NCI-H146 (cell line): ENCODE measurements around the gene UTP11.
A peak's percentile ranks its signal among the peaks of the same experiment; 100 is the strongest.
"Not testable (repeated sequence)": the region's sequence is repeated elsewhere in the genome, so short reads cannot be mapped to it uniquely, and the experiment has no call there.

ENCODE experiments used
- DNase-seq: peaks from one replicate; lab custom pipeline; 2025; lab: John Stamatoyannopoulos, UW

The UTP11 gene

GRCh38 chr1:38027201-38028104 lies 14.9 kb downstream of the UTP11 start:
- no peak for DNase-seq

- DNase-seq = no peak
Measured at GRCh38 chr1:38028105-38028591, 15.6 kb downstream of the UTP11 start.

GRCh38 chr1:38028671-38029070 lies 16.1 kb downstream of the UTP11 start:
- DNase-seq = no peak

DNA sequence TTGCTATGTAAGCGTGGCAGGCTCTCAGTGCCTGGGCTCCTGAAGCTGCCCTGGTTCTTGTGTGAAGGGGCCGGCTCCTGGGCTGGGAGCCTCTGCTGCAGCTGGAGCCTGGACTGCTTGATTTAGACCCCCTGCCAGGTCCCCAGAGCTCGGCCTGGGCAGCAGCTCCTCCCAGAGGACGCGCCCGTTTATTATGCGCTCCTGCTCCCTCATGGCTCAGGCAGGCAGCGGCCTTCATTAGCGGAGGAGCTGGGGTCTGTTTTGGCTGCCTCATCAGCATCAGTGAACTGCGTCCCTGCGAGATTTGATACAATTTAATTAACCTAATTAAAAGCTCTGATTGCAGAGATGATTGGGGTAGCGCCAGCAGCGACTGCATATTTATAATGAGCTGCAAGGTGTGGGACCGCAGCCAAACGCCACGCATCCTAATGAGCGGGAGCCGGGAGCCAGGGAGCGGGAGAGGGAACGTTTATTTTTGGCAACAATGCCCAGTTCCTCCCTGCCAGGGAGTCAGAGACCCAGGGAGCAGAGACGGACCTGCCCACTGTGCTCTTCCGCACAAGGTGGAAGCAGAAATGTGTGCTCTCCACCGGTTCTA lies 16.6 kb downstream of the UTP11 start:
- DNase-seq = peak; percentile 77

DNA sequence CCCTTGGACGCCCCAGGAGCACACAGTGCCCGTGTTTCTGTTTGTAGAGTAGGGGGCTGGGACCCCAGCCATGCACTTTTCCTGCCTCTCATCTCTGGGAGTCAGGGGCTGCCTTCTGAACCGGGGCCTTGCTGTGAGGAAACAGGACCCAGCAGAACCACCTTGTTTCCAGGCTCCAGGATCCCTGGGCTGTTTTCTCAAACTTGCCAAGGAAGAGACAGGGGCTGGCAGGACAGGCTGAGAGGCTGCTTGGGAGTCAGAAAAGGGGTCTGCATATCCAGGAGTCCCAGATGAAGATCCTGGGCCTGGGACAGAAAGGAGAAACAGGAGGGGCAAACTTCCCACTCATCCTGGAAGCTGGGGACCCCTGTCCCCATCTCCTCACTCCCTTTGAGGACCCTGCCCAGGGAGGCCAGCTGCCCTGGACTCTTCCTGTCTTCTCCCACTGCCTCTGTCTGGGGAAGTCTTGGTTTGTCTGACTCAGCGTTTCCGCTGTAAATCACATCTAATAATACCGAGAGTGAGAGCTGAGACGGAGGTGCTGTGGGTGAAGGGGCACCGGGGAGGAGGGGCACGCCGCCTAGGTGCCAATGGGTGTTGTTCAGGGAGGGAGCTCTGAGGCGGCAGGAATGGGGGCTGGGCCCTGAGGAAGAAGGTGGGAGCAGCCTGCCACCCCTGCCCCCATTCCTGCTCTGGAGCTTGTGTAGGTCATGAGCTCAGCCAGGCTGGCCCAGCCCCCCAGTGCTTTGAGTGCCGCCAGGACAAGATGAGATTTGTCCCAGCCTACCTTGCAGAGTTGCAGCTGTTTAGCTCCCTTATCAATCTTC lies 17.4 kb downstream of the UTP11 start:
- no peak for DNase-seq

DNA sequence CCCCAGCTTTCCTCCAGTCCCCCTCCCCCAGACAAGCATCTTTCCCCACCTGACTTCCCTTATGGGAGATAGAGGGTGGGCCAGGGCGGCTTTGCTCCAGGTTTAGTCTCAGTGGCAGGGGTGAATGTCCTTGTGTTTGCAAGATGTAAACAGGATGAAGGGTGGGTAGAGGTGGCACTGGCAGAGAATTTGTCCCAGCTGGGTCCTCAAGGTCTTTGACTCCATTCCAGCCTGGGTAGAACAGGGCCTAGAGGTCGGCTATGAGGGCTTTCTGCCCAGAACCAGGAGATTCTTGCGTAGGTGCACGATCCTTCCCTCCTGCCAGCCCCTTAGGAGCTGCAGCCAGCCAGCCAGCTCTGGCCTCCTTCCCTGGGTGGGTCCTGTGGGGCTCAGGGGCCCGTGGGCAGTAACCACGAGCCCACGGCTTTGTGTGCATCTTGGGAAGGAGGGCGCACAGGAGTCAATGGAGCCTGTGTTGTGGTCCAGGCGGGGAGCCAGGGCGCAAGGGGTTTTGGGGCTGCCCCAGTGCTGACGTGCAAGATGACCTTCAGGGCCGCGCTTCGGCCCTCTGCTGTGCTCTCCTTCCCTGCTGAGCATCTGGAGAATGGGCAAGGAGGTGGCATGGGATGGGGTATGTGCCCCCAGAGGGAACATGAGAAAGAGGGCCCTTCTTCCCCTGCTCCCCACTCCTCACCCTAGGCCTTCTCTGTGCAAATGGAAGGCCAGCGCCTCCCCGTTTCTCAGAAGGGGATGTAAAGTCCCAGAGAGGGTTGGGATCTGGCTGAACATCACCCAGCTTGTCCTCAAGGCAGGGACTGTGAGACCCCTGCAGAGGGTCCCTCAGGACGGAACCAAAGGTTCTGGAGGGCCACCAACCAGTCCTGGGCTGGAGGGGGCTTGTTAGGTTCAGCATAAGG lies 18.3 kb downstream of the UTP11 start:
- DNase-seq = no peak

GRCh38 chr1:38031513-38031866 lies 19.0 kb downstream of the UTP11 start:
- DNase-seq = no peak

DNA sequence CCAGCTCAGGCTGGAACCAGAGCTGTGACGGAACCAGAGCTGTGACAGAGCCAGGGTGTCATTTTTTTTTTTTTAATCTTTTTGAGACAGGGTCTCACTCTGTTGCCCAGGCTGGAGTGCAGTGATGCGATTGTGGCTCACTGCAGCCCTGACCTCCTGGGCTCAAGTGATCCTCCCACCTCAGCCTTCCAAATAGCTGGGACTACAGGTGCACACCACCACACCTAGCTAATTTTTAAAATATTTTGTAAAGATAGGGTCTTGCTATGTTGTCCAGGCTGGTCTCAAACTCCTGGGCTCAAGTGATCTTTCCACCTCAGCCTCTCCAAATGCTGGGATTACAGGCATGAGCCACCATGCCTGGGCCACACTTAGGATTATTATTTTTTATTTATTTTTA lies 20.5 kb downstream of the UTP11 start:
- DNase-seq = not testable (repeated sequence)

GRCh38 chr1:38034871-38035270 lies 22.3 kb downstream of the UTP11 start:
- no peak for DNase-seq

DNA sequence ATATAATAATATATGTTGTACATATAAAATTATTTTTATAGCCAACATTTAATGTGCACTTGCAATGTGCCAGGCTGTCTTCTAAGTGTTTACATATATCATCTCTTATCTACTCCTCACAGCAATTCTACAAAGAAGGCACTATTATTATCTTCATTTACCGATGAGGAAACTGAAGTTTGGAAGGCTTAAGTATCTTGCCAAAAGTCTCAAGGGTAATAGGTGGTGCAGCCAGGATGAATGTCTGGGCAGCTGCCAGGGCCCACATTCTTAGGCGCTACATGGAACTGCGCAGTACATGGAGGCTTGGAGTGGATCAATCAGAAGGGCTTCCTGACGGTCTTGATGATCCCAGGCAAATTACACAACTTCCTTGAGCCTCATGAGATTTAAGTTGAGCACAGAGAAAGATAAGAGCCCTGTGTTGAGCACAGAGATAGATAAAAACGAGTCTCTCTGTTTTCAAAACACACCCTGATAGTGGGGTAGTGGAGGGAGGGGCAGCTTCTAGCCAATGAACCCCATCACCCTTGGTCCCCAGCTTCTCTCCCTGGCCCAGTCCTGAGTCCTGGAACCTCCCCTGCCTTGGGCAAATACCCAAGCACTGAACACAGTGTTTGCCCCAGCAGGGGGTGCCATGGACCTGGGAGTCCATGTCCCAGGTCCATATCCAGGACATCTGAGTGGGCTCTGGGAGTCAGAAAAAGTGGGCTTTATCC lies 24.8 kb downstream of the UTP11 start:
- DNase-seq = no peak

DNA sequence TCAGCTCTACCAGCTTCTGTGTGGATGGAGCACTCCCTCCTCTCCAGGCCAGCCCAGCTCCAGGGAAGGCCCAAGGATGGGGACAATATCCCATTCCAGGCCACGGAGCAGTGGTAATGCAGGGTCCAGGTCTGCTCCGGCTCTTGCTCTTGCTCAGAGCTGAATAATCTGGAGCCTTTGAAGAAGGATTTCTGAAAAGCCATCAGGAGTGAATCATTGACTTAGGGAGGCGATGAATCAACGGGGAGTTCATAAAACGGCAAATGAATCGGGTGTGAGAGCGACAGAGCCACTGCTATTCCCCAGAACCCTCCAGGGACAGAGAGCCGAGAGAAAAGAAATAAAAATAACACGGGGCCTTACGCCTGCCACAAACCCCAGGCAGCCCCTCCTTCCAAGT lies 26.3 kb downstream of the UTP11 start:
- no peak for DNase-seq

DNA sequence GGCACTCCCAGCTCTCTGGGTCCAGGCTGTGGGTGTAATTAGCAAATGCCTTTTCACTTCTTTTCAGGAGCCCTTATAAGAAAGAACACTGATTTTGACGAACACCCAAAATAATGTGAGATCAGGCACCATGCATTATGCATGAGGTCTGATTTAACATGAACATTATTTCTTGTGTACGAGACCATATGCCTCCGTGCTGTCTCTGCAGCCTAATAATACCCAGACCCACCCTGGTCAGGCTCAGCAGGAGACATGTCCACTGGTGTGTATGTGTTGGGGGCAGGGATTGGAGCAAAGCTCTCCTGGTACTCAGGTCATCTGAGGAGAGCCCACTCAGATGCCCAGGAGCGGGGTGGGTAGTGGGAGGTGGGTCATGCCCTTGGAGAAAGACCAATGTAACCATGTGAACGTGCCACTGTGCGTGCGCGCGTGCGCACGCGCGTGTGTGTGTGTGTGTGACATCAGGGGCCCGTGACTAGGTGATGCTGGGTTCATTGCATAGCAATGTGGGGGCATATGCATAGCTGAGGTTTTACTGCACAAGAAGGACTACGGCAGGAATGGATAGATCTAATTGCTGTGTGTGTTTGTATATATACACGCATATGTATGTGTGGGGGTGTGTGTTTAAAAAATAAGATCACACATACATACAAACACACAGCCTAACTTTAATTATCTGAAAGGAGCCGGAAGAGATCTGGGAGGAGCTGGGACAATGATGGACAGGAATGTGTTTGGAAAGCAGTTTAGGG lies 27.0 kb downstream of the UTP11 start:
- DNase-seq = no peak

- no peak for DNase-seq
Measured at GRCh38 chr1:38041936-38042834, 29.7 kb downstream of the UTP11 start.

GRCh38 chr1:38043036-38043747 lies 30.7 kb downstream of the UTP11 start:
- DNase-seq = no peak

GRCh38 chr1:38044221-38045215 lies 32.0 kb downstream of the UTP11 start:
- no peak for DNase-seq

DNA sequence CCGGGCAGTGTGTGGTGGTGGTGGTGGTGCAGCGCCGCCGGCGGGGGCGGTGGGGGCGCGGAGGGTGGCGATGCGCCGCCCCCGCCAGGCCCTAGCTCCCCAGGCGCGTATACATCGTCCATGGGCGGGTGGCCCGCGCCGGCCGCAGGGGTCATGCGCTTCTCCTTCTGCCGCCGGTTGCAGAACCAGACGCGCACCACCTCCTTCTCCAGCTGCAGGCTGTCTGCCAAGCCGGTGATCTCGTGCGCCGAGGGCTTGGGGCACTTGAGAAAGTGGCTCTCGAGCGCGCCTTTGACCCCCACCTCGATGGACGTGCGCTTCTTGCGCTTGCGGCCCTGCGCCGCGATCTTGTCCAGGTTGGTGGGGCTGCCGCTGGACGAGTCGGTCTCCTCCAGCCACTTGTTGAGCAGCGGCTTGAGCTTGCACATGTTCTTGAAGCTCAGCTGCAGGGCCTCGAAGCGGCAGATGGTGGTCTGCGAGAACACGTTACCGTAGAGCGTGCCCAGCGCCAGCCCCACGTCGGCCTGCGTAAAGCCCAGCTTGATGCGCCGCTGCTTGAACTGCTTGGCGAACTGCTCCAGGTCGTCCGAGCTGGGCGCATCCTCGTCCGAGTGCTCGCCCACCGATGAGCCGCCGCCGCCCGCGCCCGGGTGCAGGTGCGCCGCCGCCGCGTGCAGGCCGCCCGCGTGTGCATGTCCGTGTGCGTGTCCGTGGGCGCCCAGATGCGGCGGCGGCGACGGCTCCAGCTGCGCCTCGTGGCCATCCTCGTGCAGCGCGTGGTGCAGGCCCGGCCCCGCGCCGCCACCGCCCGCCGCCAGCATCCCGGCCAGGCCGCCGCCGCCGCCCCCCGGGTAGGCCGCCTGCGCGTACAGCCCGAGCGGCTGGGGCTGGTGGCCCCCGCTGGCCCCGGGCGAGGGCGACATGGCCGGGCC lies 33.1 kb downstream of the UTP11 start:
- DNase-seq = peak; percentile 60
